ENCODE measurements around the gene INTS7.
A peak's percentile ranks its signal among the peaks of the same experiment; 100 is the strongest.
"Not testable (repeated sequence)": the region's sequence is repeated elsewhere in the genome, so short reads cannot be mapped to it uniquely, and the experiment has no call there.

INTS7 gene

GRCh38 chr1:211975152-211975941, 60.0 kb downstream of the INTS7 start:
- DNase-seq (ENCODE audit: low read depth), result no peak

DNA sequence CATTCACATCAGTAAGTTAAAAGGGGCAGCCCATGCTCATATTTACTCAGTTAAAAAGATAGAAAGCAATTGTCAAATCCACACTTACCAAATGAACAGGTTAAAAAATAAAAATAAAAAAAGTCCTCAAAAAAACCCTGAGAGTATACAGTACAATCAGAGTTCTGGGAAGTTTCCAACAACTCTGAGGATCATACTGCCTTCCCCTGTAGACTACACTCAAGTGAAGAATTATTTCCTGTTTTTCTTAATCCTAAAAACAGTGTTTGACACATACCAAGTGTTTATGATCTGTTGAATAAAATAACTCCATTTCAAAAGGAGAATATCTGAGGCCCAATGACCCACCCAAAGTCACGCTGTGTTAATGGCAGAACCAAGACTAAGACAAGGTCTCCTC, 61.8 kb downstream of the INTS7 start:
- no peak for DNase-seq (ENCODE audit: low read depth)

- no peak for DNase-seq (ENCODE audit: low read depth)
Observed at GRCh38 chr1:211968200-211968834, 67.0 kb downstream of the INTS7 start.

GRCh38 chr1:211967704-211968103, 67.7 kb downstream of the INTS7 start:
- no peak for DNase-seq (ENCODE audit: low read depth)

GRCh38 chr1:211965108-211965805, 70.1 kb downstream of the INTS7 start:
- no peak for DNase-seq (ENCODE audit: low read depth)

DNA sequence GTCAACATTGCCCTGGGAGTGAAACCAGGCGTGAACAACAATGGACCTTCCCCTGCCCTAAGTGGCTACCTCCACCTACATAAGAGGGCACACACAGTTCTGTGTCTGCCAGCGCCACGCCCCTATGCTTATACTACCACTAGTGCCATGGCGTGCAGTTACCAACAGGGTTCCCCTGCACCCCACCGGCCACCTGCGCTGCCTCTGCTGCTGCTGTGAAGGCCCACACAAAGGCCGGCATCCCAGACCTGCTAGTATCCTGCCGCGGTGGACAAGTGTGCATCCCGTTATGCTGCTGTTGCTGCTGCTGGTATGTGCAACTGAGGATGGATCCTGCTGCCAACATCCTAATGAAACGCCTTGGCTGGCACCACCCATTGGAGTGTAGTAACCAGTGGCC, 75.7 kb downstream of the INTS7 start:
- DNase-seq (ENCODE audit: low read depth), result no peak

DNA sequence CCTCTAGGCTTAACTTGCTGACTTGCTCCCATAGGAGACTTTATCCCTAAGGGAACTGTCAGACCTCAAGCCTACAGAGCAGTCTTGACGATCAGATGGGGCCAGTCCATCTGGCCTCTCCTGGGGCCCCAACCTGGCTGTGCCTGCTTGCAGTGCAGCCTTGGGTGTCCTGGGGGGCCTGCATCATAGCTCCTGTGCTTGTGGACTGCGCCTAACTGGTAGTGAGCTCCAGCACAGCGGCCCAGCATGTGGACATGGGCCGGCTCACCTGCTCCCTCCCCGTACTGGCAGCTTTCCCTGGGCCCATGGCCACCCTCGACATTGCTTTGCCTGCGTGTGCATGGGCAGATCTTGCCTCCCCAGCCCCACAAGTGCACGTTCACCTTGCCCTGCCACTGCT, 76.1 kb downstream of the INTS7 start:
- no peak for DNase-seq (ENCODE audit: low read depth)

- not testable (repeated sequence) for DNase-seq (ENCODE audit: low read depth)
Observed at GRCh38 chr1:211954028-211954427, 81.3 kb downstream of the INTS7 start.

- not testable (repeated sequence) for DNase-seq (ENCODE audit: low read depth)
Observed at GRCh38 chr1:211953543-211953942, 81.8 kb downstream of the INTS7 start.

DNA sequence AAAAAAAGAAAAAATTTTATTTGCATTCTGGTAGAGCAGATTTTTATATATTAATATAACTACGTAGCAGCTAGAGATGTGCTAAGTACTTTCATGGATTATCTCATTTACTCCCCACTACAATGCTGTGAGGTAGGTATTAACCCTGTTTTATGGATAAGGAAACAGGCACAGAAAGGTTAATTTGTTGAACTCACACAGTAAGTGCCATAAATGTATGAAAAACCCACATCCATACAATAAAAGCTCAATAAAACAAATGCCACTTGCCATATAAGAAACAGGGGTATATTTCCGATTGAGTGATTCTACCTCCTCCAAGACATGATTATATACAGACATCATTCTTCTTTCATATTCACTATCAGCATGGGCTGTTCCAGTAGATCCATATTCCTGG, 83.1 kb downstream of the INTS7 start:
- DNase-seq (ENCODE audit: low read depth), result no peak

- no peak for DNase-seq (ENCODE audit: low read depth)
Observed at GRCh38 chr1:211951856-211952255, 83.5 kb downstream of the INTS7 start.

GRCh38 chr1:211948377-211948776, 87.0 kb downstream of the INTS7 start:
- DNase-seq (ENCODE audit: low read depth), result no peak

GRCh38 chr1:211947396-211948295, 87.7 kb downstream of the INTS7 start:
- DNase-seq (ENCODE audit: low read depth), result no peak

DNA sequence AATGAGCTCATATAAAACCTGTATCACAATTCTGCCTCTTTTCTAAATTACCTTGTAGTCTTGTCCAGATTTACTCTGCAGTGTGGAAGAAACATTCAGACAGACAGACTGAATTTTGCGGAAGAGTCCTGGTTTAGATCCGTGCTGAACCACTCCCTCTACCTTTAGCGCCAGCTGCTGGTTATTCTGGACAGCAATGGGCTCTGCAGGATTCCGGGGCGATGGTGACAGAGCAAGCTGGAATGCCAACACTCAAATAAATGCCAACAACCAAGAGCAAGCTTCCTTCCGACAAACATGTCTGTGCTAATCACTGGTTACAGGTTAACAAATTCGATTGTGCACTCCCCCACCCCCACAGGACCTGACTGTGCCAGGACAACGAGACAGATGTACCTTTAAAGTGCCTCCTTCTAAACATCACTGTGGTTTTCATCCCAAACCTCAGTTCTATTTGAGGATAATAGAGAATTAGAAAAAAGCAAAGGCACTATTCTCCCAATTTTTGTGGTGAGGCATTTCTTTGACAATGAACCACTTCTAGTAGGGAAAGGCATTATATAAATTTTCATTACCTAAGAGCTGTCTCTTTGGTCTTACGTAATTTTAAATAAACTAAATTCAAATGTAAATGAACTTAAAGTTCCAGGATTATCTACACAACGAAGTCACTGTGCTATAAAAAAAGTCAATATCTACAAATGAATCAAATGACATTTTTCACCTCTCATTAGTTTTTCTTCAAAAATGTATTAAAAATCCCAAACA, 90.4 kb downstream of the INTS7 start:
- DNase-seq (ENCODE audit: low read depth), result no peak

DNA sequence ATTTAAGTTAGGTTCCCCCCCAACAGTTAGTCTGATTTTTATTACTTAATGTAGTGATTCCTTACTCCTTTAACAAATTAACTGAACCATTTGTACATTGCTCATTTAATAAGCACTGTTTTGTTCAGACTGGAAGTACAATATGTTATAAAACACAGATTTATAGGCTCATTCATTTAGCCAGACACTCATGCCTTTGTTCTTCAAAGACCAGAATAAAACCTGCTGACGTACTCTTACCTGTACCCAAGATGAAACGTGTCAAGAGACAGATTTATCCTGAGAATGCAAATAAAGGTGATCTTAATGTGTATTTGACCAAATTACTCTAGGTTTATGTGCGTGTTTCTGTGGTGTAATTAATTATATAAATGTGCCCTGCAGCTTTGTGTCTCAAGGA, 92.8 kb downstream of the INTS7 start:
- no peak for DNase-seq (ENCODE audit: low read depth)

GRCh38 chr1:211939876-211940468, 95.4 kb downstream of the INTS7 start:
- DNase-seq (ENCODE audit: low read depth), result peak; percentile 47

DNA sequence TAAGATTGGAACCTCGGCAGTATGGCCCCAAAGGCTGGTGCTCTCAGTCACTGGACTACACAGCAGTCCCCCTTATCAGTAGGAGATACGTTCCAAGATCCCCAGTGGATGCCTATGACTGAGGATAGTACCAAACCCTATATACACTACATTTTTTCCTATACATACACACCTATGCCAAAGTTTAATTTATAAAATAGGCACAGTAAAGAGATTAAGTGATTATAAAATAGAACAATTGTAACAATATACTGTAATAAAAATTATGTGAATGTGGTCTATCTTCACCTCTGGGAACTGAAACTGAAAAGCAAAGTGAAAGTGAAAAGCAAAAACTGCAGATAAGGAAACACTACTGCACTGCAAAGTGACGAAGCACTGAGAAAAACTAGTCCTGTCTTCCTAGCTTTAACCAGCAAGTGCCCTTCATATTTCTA, 96.8 kb downstream of the INTS7 start:
- no peak for DNase-seq (ENCODE audit: low read depth)

- not testable (repeated sequence) for DNase-seq (ENCODE audit: low read depth)
Observed at GRCh38 chr1:211937422-211937821, 97.9 kb downstream of the INTS7 start.

DNA sequence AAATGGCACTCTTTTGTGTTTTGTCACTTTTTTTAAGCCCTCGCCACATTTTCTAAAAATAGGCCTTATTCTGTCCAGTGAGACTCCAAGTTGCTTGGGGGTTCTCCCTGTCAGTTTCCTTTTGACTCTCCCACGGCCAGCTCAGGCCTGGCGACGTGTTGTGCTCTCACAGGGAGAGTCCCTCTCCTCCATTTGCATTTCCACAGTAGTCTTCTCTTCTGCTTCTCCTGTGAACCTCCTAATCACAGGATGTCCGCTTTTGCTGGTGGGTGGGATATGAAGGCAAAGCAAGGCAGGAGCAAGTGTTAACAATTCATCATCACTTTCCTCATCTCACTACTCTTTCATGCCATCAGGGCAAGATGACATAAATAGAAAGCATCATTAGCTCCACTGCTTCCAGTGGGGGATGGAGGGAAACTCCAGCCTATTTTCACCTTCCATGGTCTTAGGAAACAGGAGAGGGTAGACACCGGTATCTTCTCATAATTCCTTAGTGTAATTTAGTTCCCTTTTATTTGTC, 99.8 kb downstream of the INTS7 start:
- DNase-seq (ENCODE audit: low read depth), result peak; percentile 52

DNA sequence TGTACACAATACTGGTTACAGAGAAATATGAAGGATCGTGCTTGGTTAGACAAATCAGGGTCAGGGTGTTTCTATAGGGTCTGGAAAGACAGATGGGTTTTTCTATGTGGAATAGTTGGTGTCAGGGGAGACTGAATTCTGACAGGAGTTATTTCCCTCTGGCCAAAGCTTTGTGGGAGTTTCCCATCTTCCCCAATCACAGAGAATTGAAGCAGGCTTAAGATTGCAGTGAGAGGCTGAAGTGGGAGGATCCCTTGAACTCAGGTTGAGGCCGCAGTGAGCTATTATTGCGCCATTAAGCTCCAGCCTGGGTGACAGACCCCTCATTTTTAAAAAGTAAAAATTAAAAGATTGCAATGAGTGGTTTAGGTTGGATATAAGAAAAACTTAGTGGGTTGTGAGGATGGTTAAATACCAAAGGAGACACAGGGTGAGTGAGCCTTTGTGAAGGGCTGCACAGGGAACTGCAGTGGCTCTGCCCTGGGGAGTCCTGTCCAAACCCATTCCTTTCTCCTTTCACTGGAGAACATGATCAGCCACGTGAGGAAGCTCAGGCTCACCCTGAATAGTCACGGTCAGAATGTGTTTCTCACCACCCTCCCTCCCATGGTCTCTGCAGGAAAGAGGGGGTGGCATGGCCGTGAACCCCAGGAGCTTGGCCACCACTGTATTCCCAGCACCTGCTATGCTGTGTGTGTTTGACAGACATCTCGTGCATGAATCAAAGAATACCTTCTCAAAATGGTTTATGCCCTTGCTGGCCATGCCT, 101.2 kb downstream of the INTS7 start:
- no peak for DNase-seq (ENCODE audit: low read depth)

All from activated T-cell treated with anti-CD3 and anti-CD28 coated beads for 24 hours (primary cell).